Smooth muscle cell (in vitro differentiated cells): ENCODE data around the gene TTC24. TPM values are rescaled to one million over a fixed set of nuclear protein-coding genes. Genes with fewer than 3 reads are reported as not detected.

Experiments
- DNase-seq: peaks from one replicate; lab custom pipeline; 2025; ENCODE audit not compliant: unreplicated experiment; lab: John Stamatoyannopoulos, UW
- H2AFZ ChIP-seq: fragments of 200-600 bp; sonication (generic); 2 replicates; pipeline ENCODE4 v1.6.0; 2016; ENCODE audit warnings: antibody characterized with exemption, low read depth, mild to moderate bottlenecking
- H3F3A ChIP-seq: fragments of 200-600 bp; sonication (generic); 2 replicates; pipeline ENCODE4 v1.6.0; 2017; ENCODE audit warnings: antibody characterized with exemption, low read depth
- H3K27ac ChIP-seq: fragments of 200-600 bp; sonication (generic); 2 replicates; pipeline ENCODE4 v1.5.1; 2016; ENCODE audit warnings: low read depth, mild to moderate bottlenecking
- H3K27me3 ChIP-seq: fragments of 200-600 bp; sonication (generic); 2 replicates; pipeline ENCODE4 v1.6.1; 2016; ENCODE audit warnings: low read depth, mild to moderate bottlenecking
- H3K36me3 ChIP-seq: fragments of 200-600 bp; sonication (generic); 2 replicates; pipeline ENCODE4 v1.5.1; 2016; ENCODE audit warnings: low read depth
- H3K4me1 ChIP-seq: fragments of 200-600 bp; sonication (generic); 2 replicates; pipeline ENCODE4 v1.5.1; 2016; ENCODE audit warnings: low read depth
- H3K4me2 ChIP-seq: fragments of 200-600 bp; sonication (generic); 2 replicates; pipeline ENCODE4 v1.6.0; 2016; ENCODE audit warnings: mild to moderate bottlenecking
- H3K4me3 ChIP-seq: fragments of 200-600 bp; sonication (generic); 2 replicates; pipeline ENCODE4 v1.5.1; 2016; ENCODE audit warnings: mild to moderate bottlenecking
- H3K79me2 ChIP-seq: fragments of 200-600 bp; sonication (generic); 2 replicates; pipeline ENCODE4 v1.6.0; 2016; ENCODE audit warnings: low read depth, mild to moderate bottlenecking
- H3K9ac ChIP-seq: fragments of 200-600 bp; sonication (generic); 2 replicates; pipeline ENCODE4 v1.6.0; 2016; ENCODE audit warnings: low read depth
- H3K9me3 ChIP-seq: fragments of 200-600 bp; sonication (generic); replicated peaks from 2 replicates; pipeline ENCODE4 v1.5.1; 2016; ENCODE audit warnings: low read depth
- H4K20me1 ChIP-seq: fragments of 200-600 bp; sonication (generic); 2 replicates; pipeline ENCODE4 v1.6.0; 2016; ENCODE audit warnings: low read depth
- WGBS: methylation state at CpG from one replicate; pipeline ENCODE4 v1.1.7; 2016; ENCODE audit warnings: low lambda C conversion rate; 5-methylcytosine and 5-hydroxymethylcytosine counted together
- polyA plus RNA-seq: library from polyadenylated mRNA; unstranded; fragments of >200 nt; fragmentation: Nextera tagmentation; extraction: Ambion mirVana; gene quantifications from 2 replicates; pipeline ENCODE4 v1.2.1, GENCODE V29; 2016
- total RNA-seq: library from RNA; depleted of rRNA; stranded (reverse); fragments of >200 nt; gene quantifications from 2 replicates; pipeline ENCODE4 v1.2.3, GENCODE V29; 2014
- TF ChIP-seq, protein P1 (sequence below): fragments of 200-600 bp; sonication (generic); IDR thresholded peaks from 2 replicates; pipeline ENCODE4 v1.5.1; 2017; ENCODE audit warnings: borderline replicate concordance, mild to moderate bottlenecking, antibody characterized with exemption; ENCODE audit not compliant: insufficient read depth, poor library complexity, severe bottlenecking

The TTC24 gene
- total and polyA plus RNA-seq, 2 experiments from 2014 or later: not detected

DNA sequence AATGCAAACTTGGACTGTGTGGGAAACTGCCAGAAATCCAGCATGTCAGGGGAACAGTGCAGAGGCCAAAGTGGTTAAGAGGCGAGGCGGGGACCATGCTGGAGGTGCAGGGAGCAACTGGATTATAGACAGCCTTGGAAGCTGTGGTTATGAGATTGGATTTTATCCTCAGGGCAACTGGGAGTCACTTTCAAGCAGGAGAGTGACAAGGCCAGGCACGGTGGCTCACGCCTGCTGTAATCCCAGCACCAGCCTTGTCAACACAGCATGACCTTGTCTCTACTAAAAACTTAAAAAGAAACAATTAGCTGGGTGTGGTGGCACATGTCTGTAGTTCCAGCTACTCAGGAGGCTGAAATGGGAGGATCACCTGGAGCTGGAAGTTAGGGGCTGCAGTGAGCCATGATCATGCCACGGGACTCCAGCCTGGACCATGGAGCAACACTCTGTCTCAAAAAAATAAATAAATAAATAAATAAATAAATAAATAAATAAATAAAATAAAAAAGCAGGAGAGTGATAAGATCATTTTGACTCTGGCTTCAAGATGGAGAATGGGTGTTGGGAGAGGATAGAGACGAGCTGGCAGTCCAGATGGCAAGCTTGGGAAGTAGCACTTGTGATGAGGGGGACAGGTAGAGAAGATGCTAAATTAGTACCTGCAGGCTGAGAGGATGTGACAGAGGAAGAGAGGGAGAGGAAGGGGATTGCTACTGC is 43.2 kb downstream of the TTC24 start:
- Histone ChIP-seq H3K4me3 (no peak overlapping the region), H3F3A (no peaks in the 10 kb centered on the region), H3K79me2 (no peaks in the 10 kb centered on the region), H3K27me3 (peaks cover 78% of the 10 kb centered on the region), H2AFZ (no peak overlapping the region), H3K9ac (no peak overlapping the region), H3K4me1 (peaks cover 8% of the 10 kb centered on the region), H3K36me3 (no peaks in the 10 kb centered on the region), H3K9me3 (no peaks in the 10 kb centered on the region), H3K4me2 (no peak overlapping the region), H4K20me1 (no peaks in the 10 kb centered on the region), H3K27ac (no peak overlapping the region)
- TF ChIP-seq, protein P1, sequence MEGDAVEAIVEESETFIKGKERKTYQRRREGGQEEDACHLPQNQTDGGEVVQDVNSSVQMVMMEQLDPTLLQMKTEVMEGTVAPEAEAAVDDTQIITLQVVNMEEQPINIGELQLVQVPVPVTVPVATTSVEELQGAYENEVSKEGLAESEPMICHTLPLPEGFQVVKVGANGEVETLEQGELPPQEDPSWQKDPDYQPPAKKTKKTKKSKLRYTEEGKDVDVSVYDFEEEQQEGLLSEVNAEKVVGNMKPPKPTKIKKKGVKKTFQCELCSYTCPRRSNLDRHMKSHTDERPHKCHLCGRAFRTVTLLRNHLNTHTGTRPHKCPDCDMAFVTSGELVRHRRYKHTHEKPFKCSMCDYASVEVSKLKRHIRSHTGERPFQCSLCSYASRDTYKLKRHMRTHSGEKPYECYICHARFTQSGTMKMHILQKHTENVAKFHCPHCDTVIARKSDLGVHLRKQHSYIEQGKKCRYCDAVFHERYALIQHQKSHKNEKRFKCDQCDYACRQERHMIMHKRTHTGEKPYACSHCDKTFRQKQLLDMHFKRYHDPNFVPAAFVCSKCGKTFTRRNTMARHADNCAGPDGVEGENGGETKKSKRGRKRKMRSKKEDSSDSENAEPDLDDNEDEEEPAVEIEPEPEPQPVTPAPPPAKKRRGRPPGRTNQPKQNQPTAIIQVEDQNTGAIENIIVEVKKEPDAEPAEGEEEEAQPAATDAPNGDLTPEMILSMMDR: no peak
- DNase-seq: no peak
- 74% methylated on average over 6 of the region's 6 CpGs for WGBS

DNA sequence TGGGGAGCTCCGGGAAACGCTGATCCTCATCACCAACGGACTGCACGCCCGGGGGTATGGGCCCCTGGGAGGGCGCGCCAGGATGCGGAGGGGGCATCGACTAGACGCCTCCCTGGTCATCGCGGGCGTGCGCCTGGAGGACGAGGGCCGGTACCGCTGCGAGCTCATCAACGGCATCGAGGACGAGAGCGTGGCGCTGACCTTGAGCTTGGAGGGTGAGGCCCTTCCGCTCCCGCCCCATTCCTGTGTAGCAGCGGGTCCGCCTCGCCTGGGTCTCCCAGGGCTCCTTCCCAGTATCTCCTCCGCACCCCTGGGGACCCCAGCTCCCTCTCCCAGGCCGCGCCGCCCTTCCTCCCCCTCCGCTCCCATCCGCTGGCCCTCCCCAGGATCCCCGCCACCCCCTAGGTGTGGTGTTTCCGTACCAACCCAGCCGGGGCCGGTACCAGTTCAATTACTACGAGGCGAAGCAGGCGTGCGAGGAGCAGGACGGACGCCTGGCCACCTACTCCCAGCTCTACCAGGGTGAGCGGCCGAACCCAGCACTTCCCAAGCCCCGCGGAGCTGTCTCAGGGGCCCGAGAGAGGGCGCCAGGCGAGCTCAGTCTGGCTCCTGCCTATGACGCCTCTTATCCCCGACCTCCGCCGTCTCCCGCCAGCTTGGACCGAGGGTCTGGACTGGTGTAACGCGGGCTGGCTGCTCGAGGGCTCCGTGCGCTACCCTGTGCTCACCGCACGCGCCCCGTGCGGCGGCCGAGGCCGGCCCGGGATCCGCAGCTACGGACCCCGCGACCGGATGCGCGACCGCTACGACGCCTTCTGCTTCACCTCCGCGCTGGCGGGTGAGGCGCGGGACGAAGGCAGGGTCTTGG is 44.7 kb downstream of the TTC24 start:
- Histone ChIP-seq H4K20me1 (no peaks in the 10 kb centered on the region), H3K79me2 (no peaks in the 10 kb centered on the region), H3F3A (no peaks in the 10 kb centered on the region), H3K4me1 (peaks cover 8% of the 10 kb centered on the region), H3K9me3 (no peaks in the 10 kb centered on the region), H3K27ac (no peak overlapping the region), H3K4me2 (peak overlapping the region; percentile 87), H2AFZ (peak overlapping the region; percentile 66), H3K4me3 (peak overlapping the region; percentile 40), H3K27me3 (peaks cover 77% of the 10 kb centered on the region), H3K36me3 (no peaks in the 10 kb centered on the region), H3K9ac (no peak overlapping the region)
- TF ChIP-seq, protein P1: peak; percentile 21
- WGBS: 4% methylated on average over 79 of the region's 87 CpGs
- DNase-seq: peak; percentile 11

DNA sequence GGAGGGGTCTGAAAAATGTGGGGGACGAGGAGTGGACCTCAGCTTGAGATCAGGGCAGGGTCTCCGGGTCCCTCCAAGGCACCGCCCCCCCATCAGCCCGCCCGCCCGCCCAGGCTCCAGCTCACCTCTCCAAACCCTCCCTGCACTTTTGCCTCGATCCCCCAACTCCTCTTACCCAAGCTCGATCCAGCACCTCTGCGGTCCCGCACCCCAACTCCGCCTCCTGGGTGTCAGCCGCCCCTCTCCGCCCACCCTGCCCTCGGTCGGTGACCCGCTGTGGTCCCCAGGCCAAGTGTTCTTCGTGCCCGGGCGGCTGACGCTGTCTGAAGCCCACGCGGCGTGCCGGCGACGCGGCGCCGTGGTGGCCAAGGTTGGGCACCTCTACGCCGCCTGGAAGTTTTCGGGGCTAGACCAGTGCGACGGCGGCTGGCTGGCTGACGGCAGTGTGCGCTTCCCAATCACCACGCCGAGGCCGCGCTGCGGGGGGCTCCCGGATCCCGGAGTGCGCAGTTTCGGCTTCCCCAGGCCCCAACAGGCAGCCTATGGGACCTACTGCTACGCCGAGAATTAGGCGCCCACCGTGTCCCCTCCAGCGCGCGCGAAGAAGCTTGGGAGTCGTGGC is 45.4 kb downstream of the TTC24 start:
- H3K4me3 ChIP-seq: peak overlapping the region; percentile 40
- WGBS: 5% methylated on average over 27 of the region's 55 CpGs
- no peaks in the 10 kb centered on the region for H3K9me3 ChIP-seq
- H3K4me1 ChIP-seq: peaks cover 8% of the 10 kb centered on the region
- H3K36me3 ChIP-seq: no peaks in the 10 kb centered on the region
- H3K79me2 ChIP-seq: no peaks in the 10 kb centered on the region
- H2AFZ ChIP-seq: peak overlapping the region; percentile 66
- H3F3A ChIP-seq: no peaks in the 10 kb centered on the region
- H3K27ac ChIP-seq: no peak overlapping the region
- H3K4me2 ChIP-seq: peak overlapping the region; percentile 87
- H3K9ac ChIP-seq: no peak overlapping the region
- DNase-seq: no peak
- H4K20me1 ChIP-seq: no peaks in the 10 kb centered on the region
- peaks cover 74% of the 10 kb centered on the region for H3K27me3 ChIP-seq
- TF ChIP-seq, protein P1: no peak
